HEK293 (cell line): ENCODE data around the gene STAMBP.

ENCODE experiments used
- CTCF ChIA-PET: fragments of 350-600 bp; formaldehyde crosslinking; extraction: SDS; loops from one replicate; lab custom pipeline; 2021; ENCODE audit warnings: antibody characterized with exemption; lab: Yijun Ruan, JAX
- POLR2A ChIA-PET: fragments of 300-600 bp; formaldehyde crosslinking; extraction: SDS; loops from one replicate; lab custom pipeline; 2020; ENCODE audit warnings: antibody characterized with exemption, inconsistent platforms; lab: Yijun Ruan, JAX
- H3K27ac ChIP-seq: fragments of 200-500 bp; sonication (Bioruptor generic); 2 replicates; pipeline ENCODE4 v1.5.1; 2014; ENCODE audit warnings: low read depth, low read length, control low read depth, inconsistent platforms; ENCODE audit errors: extremely low read depth
- H3K36me3 ChIP-seq, 2 experiments: fragments of 200-500 bp in 1 of 2; sonication (Bioruptor generic) in 1 of 2; 1 replicate in 1 of 2; 2 replicates in 1 of 2; pipeline ENCODE4 v1.5.1; 2014 to 2017; ENCODE audit warnings: inconsistent platforms in 2 of 2, low read length in 2 of 2; ENCODE audit not compliant: control insufficient read depth in 2 of 2, insufficient read depth in 1 of 2
- H3K4me1 ChIP-seq: fragments of 200-500 bp; sonication (Bioruptor generic); 2 replicates; pipeline ENCODE4 v1.5.1; 2014; ENCODE audit warnings: mild to moderate bottlenecking, low read length, inconsistent platforms; ENCODE audit not compliant: control insufficient read depth, insufficient read depth
- H3K4me3 ChIP-seq: 2 replicates; pipeline ENCODE4 v1.5.1; 2011; ENCODE audit warnings: low read depth, mild to moderate bottlenecking, control low read depth, low read length, moderate library complexity
- H3K9me3 ChIP-seq: fragments of 200-500 bp; sonication (Bioruptor generic); 2 replicates; pipeline ENCODE4 v1.5.1; 2014; ENCODE audit warnings: low read depth, low read length, inconsistent platforms; ENCODE audit not compliant: control insufficient read depth, insufficient read depth
- AEBP2 ChIP-seq: fragments of 450-650 bp; formaldehyde crosslinking; IDR thresholded peaks from 2 replicates; pipeline ENCODE4 v1.5.1; 2016; ENCODE audit warnings: missing biosample characterization, missing genetic modification characterization, borderline replicate concordance
- KLF17 ChIP-seq: fragments of 450-650 bp; formaldehyde crosslinking; IDR thresholded peaks from 2 replicates; pipeline ENCODE4 v1.5.1; 2016; ENCODE audit warnings: missing biosample characterization, missing genetic modification characterization
- ZBTB6 ChIP-seq: fragments of 450-650 bp; formaldehyde crosslinking; IDR thresholded peaks from 2 replicates; pipeline ENCODE4 v1.5.1; 2017; ENCODE audit warnings: missing biosample characterization, missing genetic modification characterization
- ZFHX2 ChIP-seq: fragments of 450-650 bp; formaldehyde crosslinking; conservative IDR thresholded peaks from 2 replicates; pipeline ENCODE4 v1.5.1; 2016; ENCODE audit warnings: missing biosample characterization, missing genetic modification characterization
- ZFP69B ChIP-seq: fragments of 450-650 bp; formaldehyde crosslinking; IDR thresholded peaks from 2 replicates; pipeline ENCODE4 v1.5.1; 2016; ENCODE audit warnings: missing biosample characterization, missing genetic modification characterization
- ZNF121 ChIP-seq: fragments of 450-650 bp; formaldehyde crosslinking; IDR thresholded peaks from 2 replicates; pipeline ENCODE4 v1.5.1; 2016; ENCODE audit warnings: missing biosample characterization, missing genetic modification characterization
- ZNF146 ChIP-seq: fragments of 450-650 bp; formaldehyde crosslinking; IDR thresholded peaks from 2 replicates; pipeline ENCODE4 v1.5.1; 2016; ENCODE audit warnings: missing biosample characterization, missing genetic modification characterization
- ZNF157 ChIP-seq: fragments of 450-650 bp; formaldehyde crosslinking; IDR thresholded peaks from 2 replicates; pipeline ENCODE4 v1.5.1; 2016; ENCODE audit warnings: missing biosample characterization, missing genetic modification characterization
- ZNF292 ChIP-seq: fragments of 450-650 bp; formaldehyde crosslinking; IDR thresholded peaks from 2 replicates; pipeline ENCODE4 v1.5.1; 2016; ENCODE audit warnings: low read depth, missing biosample characterization, missing genetic modification characterization, borderline replicate concordance
- ZNF302 ChIP-seq: fragments of 450-650 bp; formaldehyde crosslinking; IDR thresholded peaks from 2 replicates; pipeline ENCODE4 v1.5.1; 2016; ENCODE audit warnings: missing biosample characterization, missing genetic modification characterization, low read depth
- ZNF391 ChIP-seq: fragments of 450-650 bp; formaldehyde crosslinking; IDR thresholded peaks from 2 replicates; pipeline ENCODE4 v1.5.1; 2016; ENCODE audit warnings: low read depth, missing biosample characterization, missing genetic modification characterization, borderline replicate concordance
- ZNF518A ChIP-seq: fragments of 450-650 bp; formaldehyde crosslinking; conservative IDR thresholded peaks from 2 replicates; pipeline ENCODE4 v1.5.1; 2016; ENCODE audit warnings: low read depth, missing biosample characterization, missing genetic modification characterization
- ZNF529 ChIP-seq: fragments of 450-650 bp; formaldehyde crosslinking; IDR thresholded peaks from 2 replicates; pipeline ENCODE4 v1.5.1; 2017; ENCODE audit warnings: missing genetic modification characterization, missing biosample characterization; ENCODE audit not compliant: insufficient replicate concordance
- ZNF585B ChIP-seq: fragments of 450-650 bp; formaldehyde crosslinking; IDR thresholded peaks from 2 replicates; pipeline ENCODE4 v1.5.1; 2016; ENCODE audit warnings: missing biosample characterization, missing genetic modification characterization
- ZNF600 ChIP-seq: fragments of 450-650 bp; formaldehyde crosslinking; IDR thresholded peaks from 2 replicates; pipeline ENCODE4 v1.5.1; 2016; ENCODE audit warnings: missing biosample characterization, missing genetic modification characterization
- ZNF621 ChIP-seq: fragments of 450-650 bp; formaldehyde crosslinking; IDR thresholded peaks from 2 replicates; pipeline ENCODE4 v1.5.1; 2017; ENCODE audit warnings: missing biosample characterization, missing genetic modification characterization
- ZNF639 ChIP-seq: fragments of 450-650 bp; formaldehyde crosslinking; IDR thresholded peaks from 2 replicates; pipeline ENCODE4 v1.5.1; 2016; ENCODE audit warnings: missing biosample characterization, missing genetic modification characterization
- ZNF660 ChIP-seq: fragments of 450-650 bp; IDR thresholded peaks from 2 replicates; pipeline ENCODE4 v1.5.1; 2018; ENCODE audit warnings: missing biosample characterization, mild to moderate bottlenecking, missing genetic modification characterization
- ZNF664 ChIP-seq: fragments of 450-650 bp; formaldehyde crosslinking; IDR thresholded peaks from 2 replicates; pipeline ENCODE4 v1.5.1; 2016; ENCODE audit warnings: missing biosample characterization, missing genetic modification characterization

STAMBP gene

GRCh38 chr2:73893764-73894474 is 65.2 kb downstream of the STAMBP start:
- H3K4me3 ChIP-seq = no peak overlapping the region

GRCh38 chr2:73894475-73894850 is 65.7 kb downstream of the STAMBP start:
- H3K36me3 ChIP-seq = no peaks in the 10 kb centered on the region
- no peaks in the 10 kb centered on the region for H3K9me3 ChIP-seq
- no peaks in the 10 kb centered on the region for H3K4me1 ChIP-seq
- ChIA-PET POLR2A (no interaction called here), CTCF (interaction anchor here (0.9 kb wide), 1 partner anchor 26 kb away, joined by 3 read pairs; no protein-coding TSS in a partner anchor)
- no peak overlapping the region for H3K27ac ChIP-seq
- H3K4me3 ChIP-seq = no peak overlapping the region
- TF ChIP-seq ZNF664 (tag by site-specific recombination) = peak; percentile 48; the same call in 1 of the 2 replicates
- no peak for TF ChIP-seq ZNF518A (tag by site-specific recombination)

More at GRCh38 chr2:73893764-73894474, 65.2 kb downstream of the STAMBP start:
- no peak for TF ChIP-seq ZNF600
- no peak for TF ChIP-seq ZNF621 (tag by site-specific recombination)
- no peak for TF ChIP-seq ZNF585B (tag by site-specific recombination)
- no peak for TF ChIP-seq ZNF121 (tag by site-specific recombination)
- no peak overlapping the region for H3K27ac ChIP-seq
- ChIA-PET CTCF (interaction anchor here (0.6 to 0.9 kb wide), 3 partner anchors 10 to 1556 kb away, joined by 3 read pairs; no protein-coding TSS in a partner anchor), POLR2A (no interaction called here)
- no peaks in the 10 kb centered on the region for H3K4me1 ChIP-seq
- H3K9me3 ChIP-seq = no peaks in the 10 kb centered on the region
- H3K36me3 ChIP-seq = no peaks in the 10 kb centered on the region

GRCh38 chr2:73894877-73895276 is 66.1 kb downstream of the STAMBP start:
- H3K27ac ChIP-seq = no peak overlapping the region
- CTCF ChIA-PET = no interaction called here
- no peaks in the 10 kb centered on the region for H3K9me3 ChIP-seq
- H3K36me3 ChIP-seq = no peaks in the 10 kb centered on the region
- H3K4me1 ChIP-seq = no peaks in the 10 kb centered on the region
- POLR2A ChIA-PET = no interaction called here
- no peak overlapping the region for H3K4me3 ChIP-seq
- TF ChIP-seq ZFHX2 (tag by site-specific recombination) (no peak), ZNF529 (tag by site-specific recombination) (no peak), ZNF292 (tag by site-specific recombination) (no peak), ZNF660 (tag by site-specific recombination) (no peak), ZNF157 (tag by site-specific recombination) (no peak), ZFP69B (tag by site-specific recombination) (no peak), AEBP2 (no peak), ZNF302 (no peak), ZNF146 (tag by site-specific recombination) (no peak), KLF17 (tag by site-specific recombination) (no peak), ZNF391 (tag by site-specific recombination) (no peak), ZBTB6 (tag by site-specific recombination) (no peak), ZNF639 (no peak)
